Measurements from ENCODE around the gene ENOX1. TPM values are rescaled to one million over a fixed set of nuclear protein-coding genes. Genes with fewer than 3 reads are reported as not detected.
"Not testable (repeated sequence)": the region's sequence is repeated elsewhere in the genome, so short reads cannot be mapped to it uniquely, and the experiment has no call there.

Gene ENOX1
- polyA plus RNA-seq, 1 donor, result 8.2 TPM

DNA sequence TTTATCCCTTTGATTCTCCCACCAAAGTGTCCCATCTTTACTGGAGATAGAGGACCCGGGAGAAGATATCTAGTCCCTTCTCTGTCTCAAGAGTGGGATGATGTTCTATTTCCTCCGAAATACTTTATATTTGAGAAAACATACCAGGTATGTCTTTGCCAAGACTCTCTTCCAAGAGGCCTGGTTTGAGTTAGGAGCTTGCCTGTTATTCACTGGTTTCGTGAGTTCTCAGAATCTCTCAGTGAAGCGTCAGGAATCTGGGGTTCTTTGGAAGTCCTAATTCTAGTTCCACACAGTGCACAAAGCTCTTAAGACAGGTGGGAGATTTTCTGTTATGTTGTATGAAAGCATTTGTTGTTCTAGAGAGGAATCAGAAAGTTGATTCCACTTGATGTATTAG is 581.4 kb downstream of the ENOX1 start:
- no peak for DNase-seq (ENCODE audit: low read depth)

DNA sequence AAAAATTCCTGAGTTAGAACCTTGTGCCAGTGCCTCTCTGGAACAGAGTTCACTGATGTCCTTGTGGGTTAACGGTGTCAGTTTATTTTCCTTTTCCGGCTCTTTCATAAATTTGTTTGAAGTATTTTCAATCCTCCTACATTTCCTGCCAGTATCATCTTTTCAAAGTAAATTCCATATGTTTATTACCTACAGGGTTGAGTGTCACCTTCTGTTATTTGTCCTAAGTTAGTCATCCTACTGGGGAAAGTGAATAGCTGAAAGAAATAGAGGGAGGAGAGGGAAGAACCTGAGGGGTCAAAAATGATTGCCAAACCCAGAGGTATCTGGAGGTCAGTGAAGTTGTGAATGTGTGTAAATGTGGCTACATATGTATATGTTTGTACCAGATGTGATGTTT is 582.2 kb downstream of the ENOX1 start:
- no peak for DNase-seq (ENCODE audit: low read depth)

DNA sequence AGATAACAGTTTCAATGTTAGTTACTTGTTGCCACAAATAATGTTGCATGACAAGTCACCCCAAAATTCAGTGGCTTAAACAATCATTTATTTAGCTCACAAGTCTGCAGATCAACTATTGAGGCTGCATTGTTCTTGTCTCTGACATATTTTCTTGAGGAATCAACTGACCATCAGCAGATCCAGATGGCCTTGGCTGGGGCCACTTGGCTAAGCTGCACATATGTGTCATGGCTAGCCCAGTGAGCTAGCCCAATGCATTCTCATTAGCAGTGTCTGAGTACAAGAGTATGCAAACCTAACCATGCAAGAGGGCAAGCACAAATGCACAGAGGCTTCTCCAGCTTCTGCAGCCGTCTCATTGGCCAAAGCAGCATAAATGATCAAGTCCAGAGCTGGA is 583.0 kb downstream of the ENOX1 start:
- DNase-seq (ENCODE audit: low read depth), result no peak

DNA sequence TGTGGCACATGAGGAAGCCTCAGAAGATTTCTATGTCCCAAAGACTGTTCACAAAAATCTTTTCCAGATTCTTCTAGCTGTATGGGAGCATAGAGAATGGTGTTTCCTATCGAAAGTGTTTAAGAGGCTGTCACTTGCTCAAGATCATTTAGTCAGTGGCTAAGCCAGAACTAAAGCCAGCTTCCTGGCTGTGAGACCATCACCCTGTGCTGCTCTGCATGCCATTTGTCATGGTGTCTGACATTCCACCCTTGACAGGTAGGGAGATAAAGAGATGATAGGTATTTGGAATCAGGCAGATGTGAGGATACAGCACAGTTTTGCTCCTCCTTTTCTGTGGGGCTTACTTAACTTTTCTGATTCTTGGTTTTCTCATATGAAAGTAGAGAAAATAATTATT is 586.0 kb downstream of the ENOX1 start:
- DNase-seq (ENCODE audit: low read depth), result no peak

- no peak for DNase-seq (ENCODE audit: low read depth)
Observed at GRCh38 chr13:43200307-43200706, 586.5 kb downstream of the ENOX1 start.

GRCh38 chr13:43196750-43197370 is 589.9 kb downstream of the ENOX1 start:
- no peak for DNase-seq (ENCODE audit: low read depth)

DNA sequence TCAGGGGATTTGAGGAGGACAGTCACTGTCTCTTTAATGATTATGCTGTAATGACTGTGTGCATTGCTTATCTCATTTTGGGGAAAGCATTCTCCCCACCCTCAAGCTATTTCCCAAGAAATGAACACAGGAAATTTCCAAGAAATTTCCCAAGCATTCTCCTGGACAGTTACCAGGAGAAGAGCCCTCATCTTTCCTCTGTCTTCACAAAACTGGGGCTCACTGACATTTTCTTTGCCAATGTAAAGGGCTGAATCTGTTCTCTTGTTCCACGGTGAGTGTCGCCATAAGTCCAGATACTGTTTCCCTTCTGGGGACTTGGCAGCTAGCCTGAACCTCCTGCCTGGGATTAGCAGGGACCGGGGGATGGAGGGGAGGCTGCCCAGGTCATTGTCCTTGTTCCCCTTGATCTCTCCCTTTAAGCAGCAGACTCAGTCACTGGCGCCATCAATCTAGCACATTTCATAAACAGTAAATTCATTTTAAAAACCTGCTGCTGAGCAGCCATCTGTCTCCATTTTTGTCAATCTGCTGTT is 590.6 kb downstream of the ENOX1 start:
- DNase-seq (ENCODE audit: low read depth), result peak; percentile 31

GRCh38 chr13:43195551-43195950 is 591.2 kb downstream of the ENOX1 start:
- DNase-seq (ENCODE audit: low read depth), result no peak

GRCh38 chr13:43195112-43195511 is 591.7 kb downstream of the ENOX1 start:
- DNase-seq (ENCODE audit: low read depth), result no peak

DNA sequence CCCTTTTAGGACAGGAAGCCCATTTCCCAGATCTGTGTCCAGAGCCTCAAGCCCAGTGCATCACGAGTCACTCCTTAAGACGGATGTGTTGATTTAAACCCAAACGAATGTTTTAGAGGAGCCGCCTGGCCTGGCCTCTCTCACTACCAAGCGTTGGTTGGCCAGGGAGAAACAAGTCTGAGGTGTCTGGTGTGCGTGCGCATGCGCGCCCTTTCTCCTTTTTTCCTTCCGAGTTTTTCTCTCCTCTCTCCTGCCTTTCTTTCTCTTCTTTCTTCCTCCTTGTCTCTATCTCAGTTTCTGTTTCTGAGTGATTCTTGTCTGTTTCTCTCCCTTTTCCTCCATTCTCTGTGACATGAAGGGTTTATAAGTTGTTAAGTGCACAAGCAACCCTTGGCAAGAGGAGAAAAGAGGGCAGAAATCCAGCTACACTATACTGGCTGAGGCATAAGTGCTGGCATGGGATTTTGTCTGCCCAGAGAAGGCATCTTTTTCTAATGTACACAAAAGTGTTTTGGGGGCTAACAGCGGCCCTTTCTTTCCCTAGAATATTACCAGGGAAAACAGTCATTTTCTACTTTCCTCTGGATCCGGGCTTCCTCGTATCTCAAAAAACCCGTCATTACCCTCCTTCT is 592.9 kb downstream of the ENOX1 start:
- no peak for DNase-seq (ENCODE audit: low read depth)

DNA sequence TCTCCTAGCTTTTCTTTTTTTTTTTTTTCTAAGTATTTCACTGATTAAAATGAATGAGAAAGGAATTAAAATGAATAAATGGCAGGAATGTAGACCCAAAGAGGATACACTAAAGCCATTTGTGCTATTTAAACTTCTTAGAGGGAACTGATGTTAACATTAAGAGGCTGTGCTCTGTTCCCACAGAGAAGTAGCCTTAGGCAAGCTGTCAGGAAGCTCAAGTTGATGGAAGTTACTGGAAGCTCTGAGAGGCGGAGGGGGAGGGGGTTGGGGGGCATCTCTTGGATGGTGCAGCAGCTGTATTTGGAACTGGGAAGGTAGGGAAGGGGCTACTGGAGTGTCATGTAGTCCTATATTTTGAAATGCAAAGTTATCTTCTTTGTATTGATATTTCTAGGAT is 595.2 kb downstream of the ENOX1 start:
- DNase-seq (ENCODE audit: low read depth), result no peak

- DNase-seq (ENCODE audit: low read depth), result no peak
Observed at GRCh38 chr13:43185226-43185625, 601.5 kb downstream of the ENOX1 start.

DNA sequence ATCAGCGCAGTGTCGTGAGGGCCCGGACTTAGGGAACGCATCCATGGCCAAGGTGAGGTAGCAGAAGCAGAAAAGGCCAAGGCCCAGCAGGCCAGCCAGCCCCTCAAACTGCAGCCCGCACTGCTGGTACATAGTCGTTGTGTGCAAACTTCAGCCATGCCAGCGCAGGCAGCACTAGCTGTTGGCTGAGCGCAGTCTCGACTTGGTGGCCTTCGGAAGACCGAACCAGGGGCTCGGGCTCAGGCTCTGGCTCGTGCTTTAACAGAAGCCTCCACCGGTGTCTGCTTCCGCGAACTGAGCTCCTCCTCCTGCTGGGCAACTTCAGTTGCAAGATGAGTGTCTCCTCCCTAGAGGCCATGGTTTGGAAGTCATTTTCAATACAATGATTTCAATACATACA is 605.9 kb downstream of the ENOX1 start:
- no peak for DNase-seq (ENCODE audit: low read depth)

DNA sequence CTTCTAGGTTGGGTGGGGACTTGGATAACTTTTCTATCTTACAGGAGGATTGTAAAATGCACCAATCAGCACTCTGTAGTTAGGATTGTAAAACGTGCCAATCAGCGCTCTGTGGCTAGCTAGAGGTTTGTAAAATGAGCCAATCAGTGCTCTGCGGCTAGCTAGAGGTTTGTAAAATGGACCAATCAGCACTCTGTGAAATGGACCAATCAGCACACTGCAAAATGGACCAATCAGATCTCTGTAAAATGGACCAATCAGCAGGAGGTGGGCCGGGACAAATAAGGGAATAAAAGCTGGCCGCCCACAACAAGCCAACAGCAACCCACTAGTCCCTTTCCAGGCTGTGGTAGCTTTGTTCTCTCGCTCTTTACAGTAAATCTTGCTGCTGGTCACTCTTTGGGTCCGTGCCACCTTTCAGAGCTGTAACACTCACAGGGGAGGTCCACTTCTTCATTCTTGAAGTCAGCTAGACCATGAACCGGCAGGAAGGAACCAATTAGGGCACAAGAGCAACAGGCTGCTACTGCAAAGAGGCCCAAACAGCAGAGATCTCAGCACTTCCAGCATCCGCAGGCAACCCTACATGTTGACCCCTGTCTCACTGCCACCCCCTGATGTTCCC is 606.6 kb downstream of the ENOX1 start:
- DNase-seq (ENCODE audit: low read depth), result no peak

- no peak for DNase-seq (ENCODE audit: low read depth)
Observed at GRCh38 chr13:43171489-43171888, 615.3 kb downstream of the ENOX1 start.

GRCh38 chr13:43170506-43170905 is 616.3 kb downstream of the ENOX1 start:
- DNase-seq (ENCODE audit: low read depth), result no peak

GRCh38 chr13:43168434-43168833 is 618.3 kb downstream of the ENOX1 start:
- DNase-seq (ENCODE audit: low read depth), result not testable (repeated sequence)

DNA sequence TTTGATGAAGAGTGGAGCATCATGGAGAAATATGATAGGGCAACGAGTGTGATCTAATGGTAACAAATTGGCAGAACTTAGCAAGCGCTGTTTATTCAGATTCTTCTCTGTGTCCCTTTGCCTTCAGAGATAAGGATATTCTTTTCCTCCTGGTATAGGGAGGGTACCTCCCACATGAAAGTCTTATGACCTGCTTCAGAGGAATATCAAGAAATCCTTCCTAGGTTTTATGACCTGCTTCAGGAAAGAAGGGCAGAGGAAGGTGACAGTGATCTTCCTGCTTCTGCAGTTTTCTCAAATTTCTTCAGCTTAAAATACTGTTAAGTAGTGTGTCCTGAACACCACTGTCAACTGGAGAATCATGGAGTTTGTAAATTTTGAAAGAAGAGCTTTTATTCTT is 619.0 kb downstream of the ENOX1 start:
- DNase-seq (ENCODE audit: low read depth), result no peak

GRCh38 chr13:43166644-43167457 is 619.9 kb downstream of the ENOX1 start:
- DNase-seq (ENCODE audit: low read depth), result no peak

Data from forelimb muscle (tissue), 1 donor.